K562 (cell line): ENCODE data around the gene UBE2J2. TPM values are rescaled to one million over a fixed set of nuclear protein-coding genes. Genes with fewer than 3 reads are reported as not detected.
A peak's percentile ranks its signal among the peaks of the same experiment; 100 is the strongest.

Experiments
- ATAC-seq: fragments of 200-7000 bp; cut with Tn5 transposase; 3 replicates; pipeline ENCODE4 v1.9.1; 2020; ENCODE audit warnings: moderate library complexity
- BruUV-seq: library from RNA; stranded (reverse); fragments of 400-500 nt; replicated peaks from 2 replicates; lab custom pipeline; 2021; lab: Mats Ljungman, UMichigan
- CTCF ChIA-PET: fragments of 300-600 bp; formaldehyde crosslinking; extraction: SDS; loops from one replicate; lab custom pipeline; 2021; ENCODE audit warnings: low intra/inter-chr PET ratio; lab: Yijun Ruan, JAX
- POLR2A ChIA-PET: fragments of 300-600, 350-650 bp; sonication (Branson Sonifier 250); formaldehyde crosslinking; extraction: SDS; loops from one replicate; lab custom pipeline; 2021; ENCODE audit warnings: antibody characterized with exemption, inconsistent platforms; lab: Yijun Ruan, JAX
- DNase-seq, 4 experiments: peaks; one replicate each; pipeline versions ENCODE4 v3.0.0 to v3.0.0-alpha.2; 2011 to 2018; ENCODE audit warnings: low spot score in 3 of 4, mixed read lengths in 3 of 4; ENCODE audit errors: extremely low read depth in 1 of 4
- FAIRE-seq: peaks from 2 replicates; lab custom pipeline; 2011; peaks lifted over from hg19 to GRCh38; lab: Jason Lieb, UNC
- H2AFZ ChIP-seq: 2 replicates; pipeline ENCODE4 v1.6.0; 2011; ENCODE audit warnings: low read depth, low read length, control low read depth, inconsistent platforms
- H3K27ac ChIP-seq: fragments of 200-600 bp; 3 replicates; pipeline ENCODE4 v1.8.0; 2011; ENCODE audit warnings: low read depth, mild to moderate bottlenecking, control low read depth, inconsistent platforms, low read length, moderate library complexity, mixed read lengths; ENCODE audit errors: extremely low read depth
- H3K27me3 ChIP-seq, 2 experiments: fragments of 300-600 bp in 1 of 2; 2 replicates in 1 of 2; 3 replicates in 1 of 2; pipeline versions ENCODE4 v1.6.0 to v1.8.0; 2011; ENCODE audit warnings: inconsistent platforms in 2 of 2, low read length in 2 of 2, mild to moderate bottlenecking in 1 of 2, mixed read lengths in 1 of 2, moderate library complexity in 1 of 2; ENCODE audit not compliant: control insufficient read depth in 2 of 2, insufficient read depth in 2 of 2
- H3K36me3 ChIP-seq: fragments of 300-600 bp; 3 replicates; pipeline ENCODE4 v1.8.0; 2011; ENCODE audit warnings: mild to moderate bottlenecking, low read length, inconsistent platforms; ENCODE audit not compliant: control insufficient read depth, insufficient read depth
- H3K4me1 ChIP-seq, 2 experiments: fragments of 200-600 bp in 1 of 2; replicated peaks in 1 of 2; 2 replicates in 1 of 2; 3 replicates in 1 of 2; pipeline versions ENCODE4 v1.5.1 to v1.8.0; 2011; ENCODE audit warnings: inconsistent platforms in 2 of 2, low read length in 2 of 2, mild to moderate bottlenecking in 1 of 2, mixed read lengths in 1 of 2, moderate library complexity in 1 of 2; ENCODE audit not compliant: control insufficient read depth in 2 of 2, insufficient read depth in 2 of 2
- H3K4me2 ChIP-seq: 2 replicates; pipeline ENCODE4 v1.6.1; 2011; ENCODE audit warnings: low read length, control low read depth, inconsistent platforms, mixed read lengths; ENCODE audit not compliant: insufficient read depth
- H3K4me3 ChIP-seq: fragments of 200-600 bp; sonication (generic), shearing (Covaris generic); 2 replicates; pipeline ENCODE4 v1.5.1; 2016; ENCODE audit warnings: control low read depth, inconsistent platforms
- H3K79me2 ChIP-seq: fragments of 200-600 bp; 3 replicates; pipeline ENCODE4 v1.8.0; 2011; ENCODE audit warnings: low read length, inconsistent platforms; ENCODE audit not compliant: control insufficient read depth, insufficient read depth
- H3K9ac ChIP-seq, 2 experiments: 2 replicates each; pipeline versions ENCODE4 v1.6.0 to v1.6.1; 2011; ENCODE audit warnings: low read depth in 2 of 2, low read length in 2 of 2, control low read depth in 1 of 2, inconsistent platforms in 1 of 2, mild to moderate bottlenecking in 1 of 2, mixed read lengths in 1 of 2; ENCODE audit not compliant: insufficient read depth in 1 of 2
- H3K9me1 ChIP-seq: one replicate; pipeline ENCODE4 v1.6.0; 2011; ENCODE audit warnings: inconsistent platforms, mild to moderate bottlenecking, low read length, moderate library complexity; ENCODE audit not compliant: control insufficient read depth, insufficient read depth
- H3K9me3 ChIP-seq: replicated peaks from 2 replicates; pipeline ENCODE4 v1.5.1; 2011; ENCODE audit warnings: low read depth, low read length, inconsistent platforms; ENCODE audit not compliant: control insufficient read depth, insufficient read depth
- H4K20me1 ChIP-seq: replicated peaks from 2 replicates; pipeline ENCODE4 v1.6.1; 2011; ENCODE audit warnings: low read length, inconsistent platforms, mixed read lengths; ENCODE audit not compliant: control insufficient read depth, insufficient read depth
- ARNT ChIP-seq, 2 experiments: fragments of 450-650 bp; IDR thresholded peaks; 2 replicates each; pipeline ENCODE4 v1.6.1; 2016; ENCODE audit warnings: mild to moderate bottlenecking in 1 of 2
- HNRNPL ChIP-seq: fragments of 200-400 bp; formaldehyde crosslinking; IDR thresholded peaks from 2 replicates; pipeline ENCODE4 v1.6.1; 2017; ENCODE audit warnings: low read depth, mild to moderate bottlenecking, low read length
- LEF1 ChIP-seq: fragments of 450-650 bp; IDR thresholded peaks from 2 replicates; pipeline ENCODE4 v1.6.1; 2016; ENCODE audit warnings: mild to moderate bottlenecking
- MECOM ChIP-seq: fragments of 250-450 bp; sonication (Bioruptor Pico); IDR thresholded peaks from 2 replicates; pipeline ENCODE4 v1.8.0; 2022; ENCODE audit warnings: inconsistent platforms
- NR3C1 ChIP-seq: sonication (generic); formaldehyde crosslinking; IDR thresholded peaks from 2 replicates; pipeline ENCODE4 v1.8.1; 2022; ENCODE audit warnings: missing genetic modification reagents
- PHTF2 ChIP-seq: fragments of 250-450 bp; sonication (Bioruptor Pico); IDR thresholded peaks from 2 replicates; pipeline ENCODE4 v1.5.0; 2021; ENCODE audit warnings: mild to moderate bottlenecking
- RBM14 ChIP-seq: fragments of 200-400 bp; formaldehyde crosslinking; IDR thresholded peaks from 2 replicates; pipeline ENCODE4 v1.6.1; 2018; ENCODE audit warnings: low read depth, mild to moderate bottlenecking, low read length, moderate library complexity, borderline replicate concordance; ENCODE audit not compliant: insufficient read depth
- SOX6 ChIP-seq: fragments of 450-650 bp; IDR thresholded peaks from 2 replicates; pipeline ENCODE4 v1.6.1; 2014; ENCODE audit warnings: mild to moderate bottlenecking
- WGBS: fragments of 100-300 bp; shearing (Covaris generic); methylation state at CpG from one replicate; pipeline ENCODE4 v1.1.6; 2016; ENCODE audit warnings: low coverage, mixed read lengths; ENCODE audit not compliant: insufficient coverage; ENCODE audit errors: missing lambda C conversion rate; 5-methylcytosine and 5-hydroxymethylcytosine counted together
- in situ Hi-C: fragments of 300-500 bp; cut with MboI; formaldehyde crosslinking; loops from 4 replicates; pipeline ENCODE4 v1.15.0; 2018; ENCODE audit warnings: inconsistent platforms, mixed read lengths
- intact Hi-C: fragments of 100-400 bp; cut with micrococcal nuclease; formaldehyde crosslinking; loops from 2 replicates; pipeline ENCODE4 v1.14.2; 2022
- polyA plus RNA-seq, 8 experiments: library from polyadenylated mRNA; depleted of rRNA in 4 of 8; stranded (reverse) in 5 of 8; unstranded in 3 of 8; fragments of >200 nt; fragmentation: Nextera tagmentation in 2 of 8; fragmentation: Illumina TruSeq in 1 of 8; extraction: Ambion mirVana in 2 of 8; extraction: Trizol in 1 of 8; gene quantifications; 2 replicates each; pipeline versions ENCODE4 v1.2.1 to v1.2.3, GENCODE V29; 2011 to 2014; ENCODE audit warnings: inconsistent platforms in 1 of 8, missing spikeins in 1 of 8
- total RNA-seq, 7 experiments: library from RNA; depleted of rRNA in 6 of 7; stranded (reverse); fragments of >200 nt in 6 of 7; fragmentation: Illumina TruSeq in 2 of 7; extraction: Trizol in 2 of 7; gene quantifications; 2 replicates each; pipeline versions ENCODE4 v1.2.1 to v1.2.3, GENCODE V29; 2011 to 2021; ENCODE audit warnings: low replicate concordance in 1 of 7
- TF ChIP-seq, protein P1 (sequence below): fragments of 250-450 bp; sonication (Bioruptor Pico); IDR thresholded peaks from 2 replicates; pipeline ENCODE4 v1.8.0; 2022; ENCODE audit warnings: inconsistent platforms, mild to moderate bottlenecking, moderate library complexity, borderline replicate concordance
- TF ChIP-seq, protein P2 (sequence below): fragments of 450-650 bp; IDR thresholded peaks from 2 replicates; pipeline ENCODE4 v1.6.1; 2017; ENCODE audit warnings: antibody characterized with exemption, mild to moderate bottlenecking
- TF ChIP-seq, protein P3 (sequence below): sonication (generic); formaldehyde crosslinking; IDR thresholded peaks from 2 replicates; pipeline ENCODE4 v1.8.1; 2023; ENCODE audit warnings: mild to moderate bottlenecking, missing genetic modification reagents
- TF ChIP-seq, protein P4 (sequence below): sonication (generic); formaldehyde crosslinking; IDR thresholded peaks from 2 replicates; pipeline ENCODE4 v1.9.0; 2022; ENCODE audit warnings: mild to moderate bottlenecking, missing genetic modification reagents

The UBE2J2 gene
- total and polyA plus RNA-seq, 9 of the 15 experiments (the other 6 are each of a cell fraction or from before 2014, with no cell fraction given): 0.93 to 112 (median 75.5) TPM

DNA sequence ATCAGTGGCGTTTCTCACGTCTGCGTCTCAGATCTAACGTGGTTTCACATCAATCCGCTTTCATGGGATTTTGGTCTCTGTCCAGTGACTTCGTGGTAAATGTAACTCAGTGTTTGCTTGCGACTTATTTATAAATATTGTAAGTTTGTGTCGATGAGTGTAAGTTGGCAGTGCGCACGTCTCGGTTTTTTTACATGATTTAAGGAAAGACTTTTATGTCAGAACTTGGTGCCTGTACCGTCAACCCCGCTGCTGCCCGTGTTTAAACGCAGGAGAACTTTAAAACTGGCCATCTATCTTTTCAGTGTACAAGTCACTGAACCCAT, 40.1 kb downstream of the UBE2J2 start (continued):
- TF ChIP-seq, protein P1, sequence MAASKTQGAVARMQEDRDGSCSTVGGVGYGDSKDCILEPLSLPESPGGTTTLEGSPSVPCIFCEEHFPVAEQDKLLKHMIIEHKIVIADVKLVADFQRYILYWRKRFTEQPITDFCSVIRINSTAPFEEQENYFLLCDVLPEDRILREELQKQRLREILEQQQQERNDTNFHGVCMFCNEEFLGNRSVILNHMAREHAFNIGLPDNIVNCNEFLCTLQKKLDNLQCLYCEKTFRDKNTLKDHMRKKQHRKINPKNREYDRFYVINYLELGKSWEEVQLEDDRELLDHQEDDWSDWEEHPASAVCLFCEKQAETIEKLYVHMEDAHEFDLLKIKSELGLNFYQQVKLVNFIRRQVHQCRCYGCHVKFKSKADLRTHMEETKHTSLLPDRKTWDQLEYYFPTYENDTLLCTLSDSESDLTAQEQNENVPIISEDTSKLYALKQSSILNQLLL (CRISPR knock-in tag): 0 out of 2 replicates have a peak, but pooled peaks have one; percentile 21
- no peak for TF ChIP-seq NR3C1 (CRISPR knock-in tag)
- TF ChIP-seq MECOM (CRISPR knock-in tag): no peak
- TF ChIP-seq, all 486 proteins: peak for 7

DNA sequence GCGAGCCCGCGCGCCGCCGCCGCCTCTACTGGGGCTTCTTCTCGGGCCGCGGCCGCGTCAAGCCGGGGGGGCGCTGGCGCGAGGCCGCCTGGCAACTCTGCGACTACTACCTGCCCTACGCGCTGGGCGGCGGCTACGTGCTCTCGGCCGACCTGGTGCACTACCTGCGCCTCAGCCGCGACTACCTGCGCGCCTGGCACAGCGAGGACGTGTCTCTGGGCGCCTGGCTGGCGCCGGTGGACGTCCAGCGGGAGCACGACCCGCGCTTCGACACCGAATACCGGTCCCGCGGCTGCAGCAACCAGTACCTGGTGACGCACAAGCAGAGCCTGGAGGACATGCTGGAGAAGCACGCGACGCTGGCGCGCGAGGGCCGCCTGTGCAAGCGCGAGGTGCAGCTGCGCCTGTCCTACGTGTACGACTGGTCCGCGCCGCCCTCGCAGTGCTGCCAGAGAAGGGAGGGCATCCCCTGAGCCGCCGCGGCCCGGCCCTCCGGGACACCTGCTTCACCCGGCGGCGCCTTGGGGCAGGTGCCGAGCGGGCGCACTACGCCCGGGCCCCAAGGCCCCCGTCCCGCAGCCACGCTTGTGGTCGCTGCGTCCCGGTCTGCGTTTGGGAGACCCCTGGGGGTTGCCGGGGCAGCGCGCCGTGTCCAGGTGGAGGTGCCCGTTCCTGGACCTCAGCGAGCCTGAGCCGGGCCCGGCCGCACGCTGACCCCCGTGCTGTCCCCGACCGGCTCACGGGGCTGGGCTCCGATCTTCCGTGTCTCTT, 40.7 kb downstream of the UBE2J2 start:
- Histone ChIP-seq H3K4me2 (peak overlapping the region; percentile 59), H3K9ac (peak overlapping the region in 1 of 2 experiments; percentile 92; a peak in 2 of 4 replicates), H3K9me1 (no peaks in the 10 kb centered on the region), H3K27ac (peak overlapping the region; percentile 87), H3K9me3 (peaks cover 9% of the 10 kb centered on the region), H3K4me1 (peaks cover 6 to 84% of the 10 kb centered on the region in 2 experiments; a peak in 4 of 5 replicates), H4K20me1 (no peaks in the 10 kb centered on the region), H3K4me3 (no peak overlapping the region), H3K36me3 (peaks cover 37% of the 10 kb centered on the region; the same call in 2 of the 3 replicates), H2AFZ (no peak overlapping the region), H3K27me3 (no peaks in the 10 kb centered on the region), H3K79me2 (peaks cover 66% of the 10 kb centered on the region)
- in situ Hi-C loops (no loop called here), intact Hi-C loops (loop anchor here (5.0 kb wide), 1 partner anchor 111 kb away; no protein-coding TSS in a partner anchor)
- no TSS peak for BruUV-seq
- no peak for FAIRE-seq
- POLR2A ChIA-PET: interaction anchor here (1.1 kb wide), 1 partner anchor 115 kb away, joined by 3 read pairs; no protein-coding TSS in a partner anchor
- 97% methylated on average over 68 of the region's 98 CpGs for WGBS
- CTCF ChIA-PET: no interaction called here
- DNase-seq: peak in 1 of 4 experiments; percentile 53
- no peak for ATAC-seq
- TF ChIP-seq, protein P2, sequence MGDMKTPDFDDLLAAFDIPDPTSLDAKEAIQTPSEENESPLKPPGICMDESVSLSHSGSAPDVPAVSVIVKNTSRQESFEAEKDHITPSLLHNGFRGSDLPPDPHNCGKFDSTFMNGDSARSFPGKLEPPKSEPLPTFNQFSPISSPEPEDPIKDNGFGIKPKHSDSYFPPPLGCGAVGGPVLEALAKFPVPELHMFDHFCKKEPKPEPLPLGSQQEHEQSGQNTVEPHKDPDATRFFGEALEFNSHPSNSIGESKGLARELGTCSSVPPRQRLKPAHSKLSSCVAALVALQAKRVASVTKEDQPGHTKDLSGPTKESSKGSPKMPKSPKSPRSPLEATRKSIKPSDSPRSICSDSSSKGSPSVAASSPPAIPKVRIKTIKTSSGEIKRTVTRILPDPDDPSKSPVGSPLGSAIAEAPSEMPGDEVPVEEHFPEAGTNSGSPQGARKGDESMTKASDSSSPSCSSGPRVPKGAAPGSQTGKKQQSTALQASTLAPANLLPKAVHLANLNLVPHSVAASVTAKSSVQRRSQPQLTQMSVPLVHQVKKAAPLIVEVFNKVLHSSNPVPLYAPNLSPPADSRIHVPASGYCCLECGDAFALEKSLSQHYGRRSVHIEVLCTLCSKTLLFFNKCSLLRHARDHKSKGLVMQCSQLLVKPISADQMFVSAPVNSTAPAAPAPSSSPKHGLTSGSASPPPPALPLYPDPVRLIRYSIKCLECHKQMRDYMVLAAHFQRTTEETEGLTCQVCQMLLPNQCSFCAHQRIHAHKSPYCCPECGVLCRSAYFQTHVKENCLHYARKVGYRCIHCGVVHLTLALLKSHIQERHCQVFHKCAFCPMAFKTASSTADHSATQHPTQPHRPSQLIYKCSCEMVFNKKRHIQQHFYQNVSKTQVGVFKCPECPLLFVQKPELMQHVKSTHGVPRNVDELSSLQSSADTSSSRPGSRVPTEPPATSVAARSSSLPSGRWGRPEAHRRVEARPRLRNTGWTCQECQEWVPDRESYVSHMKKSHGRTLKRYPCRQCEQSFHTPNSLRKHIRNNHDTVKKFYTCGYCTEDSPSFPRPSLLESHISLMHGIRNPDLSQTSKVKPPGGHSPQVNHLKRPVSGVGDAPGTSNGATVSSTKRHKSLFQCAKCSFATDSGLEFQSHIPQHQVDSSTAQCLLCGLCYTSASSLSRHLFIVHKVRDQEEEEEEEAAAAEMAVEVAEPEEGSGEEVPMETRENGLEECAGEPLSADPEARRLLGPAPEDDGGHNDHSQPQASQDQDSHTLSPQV: no peak
- TF ChIP-seq ARNT (IDR thresholded peaks at IDR 0.05): no peak
- TF ChIP-seq PHTF2: no peak
- no peak for TF ChIP-seq SOX6
- peak; percentile 55; the same call in 1 of the 2 replicates for TF ChIP-seq HNRNPL
- TF ChIP-seq, protein P3, sequence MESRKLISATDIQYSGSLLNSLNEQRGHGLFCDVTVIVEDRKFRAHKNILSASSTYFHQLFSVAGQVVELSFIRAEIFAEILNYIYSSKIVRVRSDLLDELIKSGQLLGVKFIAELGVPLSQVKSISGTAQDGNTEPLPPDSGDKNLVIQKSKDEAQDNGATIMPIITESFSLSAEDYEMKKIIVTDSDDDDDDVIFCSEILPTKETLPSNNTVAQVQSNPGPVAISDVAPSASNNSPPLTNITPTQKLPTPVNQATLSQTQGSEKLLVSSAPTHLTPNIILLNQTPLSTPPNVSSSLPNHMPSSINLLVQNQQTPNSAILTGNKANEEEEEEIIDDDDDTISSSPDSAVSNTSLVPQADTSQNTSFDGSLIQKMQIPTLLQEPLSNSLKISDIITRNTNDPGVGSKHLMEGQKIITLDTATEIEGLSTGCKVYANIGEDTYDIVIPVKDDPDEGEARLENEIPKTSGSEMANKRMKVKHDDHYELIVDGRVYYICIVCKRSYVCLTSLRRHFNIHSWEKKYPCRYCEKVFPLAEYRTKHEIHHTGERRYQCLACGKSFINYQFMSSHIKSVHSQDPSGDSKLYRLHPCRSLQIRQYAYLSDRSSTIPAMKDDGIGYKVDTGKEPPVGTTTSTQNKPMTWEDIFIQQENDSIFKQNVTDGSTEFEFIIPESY (CRISPR knock-in tag): peak; percentile 98
- TF ChIP-seq LEF1: no peak
- TF ChIP-seq, protein P4, sequence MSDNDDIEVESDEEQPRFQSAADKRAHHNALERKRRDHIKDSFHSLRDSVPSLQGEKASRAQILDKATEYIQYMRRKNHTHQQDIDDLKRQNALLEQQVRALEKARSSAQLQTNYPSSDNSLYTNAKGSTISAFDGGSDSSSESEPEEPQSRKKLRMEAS (CRISPR knock-in tag): peak; percentile 25; the same call in 1 of the 2 replicates
- TF ChIP-seq RBM14: no peak
